Ascending aorta (tissue), 2 donors: Measurements from ENCODE around the gene STAC. TPM values are rescaled to one million over a fixed set of nuclear protein-coding genes. Genes with fewer than 3 reads are reported as not detected.

Source experiments
- DNase-seq, 2 donors: peaks; one replicate each; pipeline ENCODE4 v3.0.0-alpha.2; 2019; ENCODE audit warnings: low spot score in 2 of 2
- H3K27ac ChIP-seq, 2 donors: fragments of 200-600 bp; sonication (generic); one replicate each; pipeline ENCODE4 v1.5.1; 2016 to 2017; ENCODE audit warnings: mild to moderate bottlenecking in 1 of 2
- H3K27me3 ChIP-seq: fragments of 200-600 bp; sonication (generic); one replicate; pipeline ENCODE4 v1.5.1; 2017
- H3K36me3 ChIP-seq, 2 donors: fragments of 200-600 bp; sonication (generic); one replicate each; pipeline ENCODE4 v1.5.1; 2016
- H3K4me1 ChIP-seq, 2 donors: fragments of 200-600 bp; sonication (generic); one replicate each; pipeline ENCODE4 v1.5.1; 2016 to 2017; ENCODE audit warnings: mild to moderate bottlenecking in 1 of 2
- H3K4me3 ChIP-seq, 2 donors: fragments of 200-600 bp; sonication (generic); one replicate each; pipeline ENCODE4 v1.5.1; 2016 to 2017; ENCODE audit warnings: mild to moderate bottlenecking in 1 of 2
- H3K9me3 ChIP-seq, 2 donors: fragments of 200-600 bp; sonication (generic); one replicate each; pipeline ENCODE4 v1.5.1; 2016
- CTCF ChIP-seq, 3 experiments: fragments of 200-600 bp in 2 of 3; fragments of 450-650 bp in 1 of 3; sonication (generic) in 2 of 3; IDR thresholded peaks; one replicate each; pipeline ENCODE4 v1.5.1; 2016 to 2019; ENCODE audit warnings: antibody characterized with exemption in 3 of 3, mild to moderate bottlenecking in 1 of 3, moderate library complexity in 1 of 3
- intact Hi-C: fragments of 100-400 bp; cut with DNase I; formaldehyde crosslinking; loops from one replicate; pipeline ENCODE4 v1.15.1; 2023
- total RNA-seq: library from RNA; depleted of rRNA; stranded (reverse); fragments of >200 nt; gene quantifications from one replicate; pipeline ENCODE4 v1.1.0, GENCODE V29; 2016

STAC gene
- total RNA-seq, 1 donor from 2014 or later: 16.0 TPM

- intact Hi-C loops: loop anchor here (10.0 kb wide), 2 partner anchors 55 to 65 kb away; no protein-coding TSS in a partner anchor
- Histone ChIP-seq H3K36me3 (no peaks in the 10 kb centered on the region), H3K4me1 (peaks cover 0 to 32% of the 10 kb centered on the region in 2 donors), H3K27me3 (no peaks in the 10 kb centered on the region), H3K27ac (no peak overlapping the region), H3K4me3 (no peak overlapping the region), H3K9me3 (no peaks in the 10 kb centered on the region)
- no peak for TF ChIP-seq CTCF (IDR thresholded peaks at IDR 0.05)
- no peak for DNase-seq
These were observed 49.7 kb downstream of the STAC start for GRCh38 chr3:36429986-36430485.

- DNase-seq: no peak
- H3K27me3 ChIP-seq: no peaks in the 10 kb centered on the region
- no peak for TF ChIP-seq CTCF (IDR thresholded peaks at IDR 0.05)
- H3K9me3 ChIP-seq: no peaks in the 10 kb centered on the region
- H3K27ac ChIP-seq: peak overlapping the region; percentile 53 to 77
- no peak overlapping the region for H3K4me3 ChIP-seq
- H3K4me1 ChIP-seq: peaks cover 0 to 38% of the 10 kb centered on the region in 2 donors
- H3K36me3 ChIP-seq: no peaks in the 10 kb centered on the region
- intact Hi-C loops: loop anchor here (10.0 kb wide), 2 partner anchors 59 to 61 kb away; no protein-coding TSS in a partner anchor
These were observed 53.2 kb downstream of the STAC start for GRCh38 chr3:36433511-36433910.

GRCh38 chr3:36434687-36435426 is 54.6 kb downstream of the STAC start:
- Histone ChIP-seq H3K27me3 (no peaks in the 10 kb centered on the region), H3K4me3 (no peak overlapping the region), H3K27ac (peak overlapping the region; percentile 53 to 77), H3K9me3 (no peaks in the 10 kb centered on the region), H3K36me3 (no peaks in the 10 kb centered on the region), H3K4me1 (peaks cover 0 to 38% of the 10 kb centered on the region in 2 donors)
- intact Hi-C loops: loop anchor here (10.0 kb wide), 2 partner anchors 60 kb away; no protein-coding TSS in a partner anchor
- no peak for TF ChIP-seq CTCF (IDR thresholded peaks at IDR 0.05)
- no peak for DNase-seq

- Histone ChIP-seq H3K27me3 (no peaks in the 10 kb centered on the region), H3K9me3 (no peaks in the 10 kb centered on the region), H3K4me3 (no peak overlapping the region), H3K36me3 (peaks cover 0 to 13% of the 10 kb centered on the region in 2 donors), H3K27ac (no peak overlapping the region), H3K4me1 (no peaks in the 10 kb centered on the region)
- TF ChIP-seq CTCF (IDR thresholded peaks at IDR 0.05): no peak
- intact Hi-C loops: no loop called here
- no peak for DNase-seq
These were observed 62.9 kb downstream of the STAC start for GRCh38 chr3:36443028-36443686.

- Histone ChIP-seq H3K4me3 (no peak overlapping the region), H3K9me3 (no peaks in the 10 kb centered on the region), H3K27me3 (no peaks in the 10 kb centered on the region), H3K36me3 (peaks cover 0 to 13% of the 10 kb centered on the region in 2 donors), H3K27ac (peak overlapping the region; percentile 5 to 14), H3K4me1 (no peaks in the 10 kb centered on the region)
- no peak for TF ChIP-seq CTCF (IDR thresholded peaks at IDR 0.05)
- intact Hi-C loops: no loop called here
- no peak for DNase-seq
These were observed 64.6 kb downstream of the STAC start for GRCh38 chr3:36444909-36445308.
